ENCODE measurements around the gene PACSIN1.

The PACSIN1 gene

DNA sequence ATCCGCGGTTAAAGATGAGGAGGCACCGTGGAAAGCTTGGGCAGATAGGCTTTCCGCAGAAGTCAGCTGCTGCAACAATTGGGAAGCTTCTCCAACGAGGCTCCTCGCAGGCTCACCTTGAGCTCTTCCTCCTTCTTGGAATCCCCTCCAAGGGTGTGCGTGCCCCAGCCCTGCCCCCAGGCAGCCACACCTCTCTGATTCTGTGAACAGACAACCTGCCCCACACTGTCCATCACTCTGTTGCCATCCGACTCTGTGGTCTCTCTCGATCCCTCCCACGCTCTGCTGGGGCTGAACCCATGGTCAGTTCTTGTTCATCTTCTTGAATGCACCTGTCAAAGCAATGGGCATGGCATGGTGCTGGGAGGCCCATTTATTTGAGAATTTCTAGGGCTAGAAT lies 31.5 kb downstream of the PACSIN1 start:
- TF ChIP-seq PPARA (CRISPR knock-in tag; IDR thresholded peaks at IDR 0.05; ENCODE audit: borderline replicate concordance), result no peak
- TF ChIP-seq, protein P1, sequence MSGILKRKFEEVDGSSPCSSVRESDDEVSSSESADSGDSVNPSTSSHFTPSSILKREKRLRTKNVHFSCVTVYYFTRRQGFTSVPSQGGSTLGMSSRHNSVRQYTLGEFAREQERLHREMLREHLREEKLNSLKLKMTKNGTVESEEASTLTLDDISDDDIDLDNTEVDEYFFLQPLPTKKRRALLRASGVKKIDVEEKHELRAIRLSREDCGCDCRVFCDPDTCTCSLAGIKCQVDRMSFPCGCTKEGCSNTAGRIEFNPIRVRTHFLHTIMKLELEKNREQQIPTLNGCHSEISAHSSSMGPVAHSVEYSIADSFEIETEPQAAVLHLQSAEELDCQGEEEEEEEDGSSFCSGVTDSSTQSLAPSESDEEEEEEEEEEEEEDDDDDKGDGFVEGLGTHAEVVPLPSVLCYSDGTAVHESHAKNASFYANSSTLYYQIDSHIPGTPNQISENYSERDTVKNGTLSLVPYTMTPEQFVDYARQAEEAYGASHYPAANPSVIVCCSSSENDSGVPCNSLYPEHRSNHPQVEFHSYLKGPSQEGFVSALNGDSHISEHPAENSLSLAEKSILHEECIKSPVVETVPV (CRISPR knock-in tag; IDR thresholded peaks at IDR 0.05), result no peak
- no peak for TF ChIP-seq ZNF70 (CRISPR knock-in tag; IDR thresholded peaks at IDR 0.05)
- no peak for TF ChIP-seq ESRRG (CRISPR knock-in tag; IDR thresholded peaks at IDR 0.05)
- ATAC-seq, result no peak

GRCh38 chr6:34506718-34507117 lies 40.8 kb downstream of the PACSIN1 start:
- no peak for ATAC-seq
- TF ChIP-seq, protein P1 (CRISPR knock-in tag; IDR thresholded peaks at IDR 0.05), result no peak
- TF ChIP-seq BACH2 (CRISPR knock-in tag; IDR thresholded peaks at IDR 0.05; ENCODE audit: borderline replicate concordance) (no peak), ZNF565 (CRISPR knock-in tag; conservative IDR thresholded peaks at IDR 0.05; ENCODE audit: low read depth) (no peak), GLIS3 (CRISPR knock-in tag; IDR thresholded peaks at IDR 0.05) (no peak), ZC3H10 (CRISPR knock-in tag; IDR thresholded peaks at IDR 0.05) (no peak), TCF4 (CRISPR knock-in tag; IDR thresholded peaks at IDR 0.05; ENCODE audit: borderline replicate concordance) (no peak)
- TF ChIP-seq, protein P2, sequence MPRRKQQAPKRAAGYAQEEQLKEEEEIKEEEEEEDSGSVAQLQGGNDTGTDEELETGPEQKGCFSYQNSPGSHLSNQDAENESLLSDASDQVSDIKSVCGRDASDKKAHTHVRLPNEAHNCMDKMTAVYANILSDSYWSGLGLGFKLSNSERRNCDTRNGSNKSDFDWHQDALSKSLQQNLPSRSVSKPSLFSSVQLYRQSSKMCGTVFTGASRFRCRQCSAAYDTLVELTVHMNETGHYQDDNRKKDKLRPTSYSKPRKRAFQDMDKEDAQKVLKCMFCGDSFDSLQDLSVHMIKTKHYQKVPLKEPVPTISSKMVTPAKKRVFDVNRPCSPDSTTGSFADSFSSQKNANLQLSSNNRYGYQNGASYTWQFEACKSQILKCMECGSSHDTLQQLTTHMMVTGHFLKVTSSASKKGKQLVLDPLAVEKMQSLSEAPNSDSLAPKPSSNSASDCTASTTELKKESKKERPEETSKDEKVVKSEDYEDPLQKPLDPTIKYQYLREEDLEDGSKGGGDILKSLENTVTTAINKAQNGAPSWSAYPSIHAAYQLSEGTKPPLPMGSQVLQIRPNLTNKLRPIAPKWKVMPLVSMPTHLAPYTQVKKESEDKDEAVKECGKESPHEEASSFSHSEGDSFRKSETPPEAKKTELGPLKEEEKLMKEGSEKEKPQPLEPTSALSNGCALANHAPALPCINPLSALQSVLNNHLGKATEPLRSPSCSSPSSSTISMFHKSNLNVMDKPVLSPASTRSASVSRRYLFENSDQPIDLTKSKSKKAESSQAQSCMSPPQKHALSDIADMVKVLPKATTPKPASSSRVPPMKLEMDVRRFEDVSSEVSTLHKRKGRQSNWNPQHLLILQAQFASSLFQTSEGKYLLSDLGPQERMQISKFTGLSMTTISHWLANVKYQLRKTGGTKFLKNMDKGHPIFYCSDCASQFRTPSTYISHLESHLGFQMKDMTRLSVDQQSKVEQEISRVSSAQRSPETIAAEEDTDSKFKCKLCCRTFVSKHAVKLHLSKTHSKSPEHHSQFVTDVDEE (CRISPR knock-in tag; IDR thresholded peaks at IDR 0.05), result no peak

- TF ChIP-seq PPARA (CRISPR knock-in tag; IDR thresholded peaks at IDR 0.05; ENCODE audit: borderline replicate concordance) (no peak), SNAI2 (CRISPR knock-in tag; IDR thresholded peaks at IDR 0.05) (no peak), GLIS3 (CRISPR knock-in tag; IDR thresholded peaks at IDR 0.05) (no peak), ZNF70 (CRISPR knock-in tag; IDR thresholded peaks at IDR 0.05) (no peak), ARNTL (CRISPR knock-in tag; IDR thresholded peaks at IDR 0.05; ENCODE audit: borderline replicate concordance, low read depth) (no peak), ZNF8 (CRISPR knock-in tag; IDR thresholded peaks at IDR 0.05) (no peak), TCF4 (CRISPR knock-in tag; IDR thresholded peaks at IDR 0.05; ENCODE audit: borderline replicate concordance) (no peak), BACH2 (CRISPR knock-in tag; IDR thresholded peaks at IDR 0.05; ENCODE audit: borderline replicate concordance) (no peak), ZNF565 (CRISPR knock-in tag; conservative IDR thresholded peaks at IDR 0.05; ENCODE audit: low read depth) (no peak), OSR1 (CRISPR knock-in tag; IDR thresholded peaks at IDR 0.05) (no peak), POU6F1 (CRISPR knock-in tag; IDR thresholded peaks at IDR 0.05; ENCODE audit: borderline replicate concordance, low read depth) (no peak)
- no peak for ATAC-seq
Observed at GRCh38 chr6:34508425-34508824, 42.5 kb downstream of the PACSIN1 start.

DNA sequence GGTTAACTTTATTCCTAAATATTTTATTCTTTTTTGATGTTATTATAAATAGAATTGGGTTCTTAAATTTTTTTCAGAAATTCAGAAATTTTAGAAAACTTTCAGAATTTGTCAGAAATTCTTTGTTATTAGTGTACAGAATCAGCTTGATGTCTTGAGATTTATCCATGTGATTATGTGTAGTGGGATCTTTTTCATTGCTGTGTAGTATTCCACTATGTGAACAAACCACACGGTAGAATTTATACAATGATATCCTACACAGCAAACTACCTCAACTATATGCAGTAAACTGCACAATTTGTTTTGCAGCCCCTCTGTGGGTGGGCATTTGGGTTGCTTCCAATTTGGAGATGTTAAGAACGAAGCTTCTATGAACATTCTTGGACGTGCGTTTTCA lies 43.9 kb downstream of the PACSIN1 start:
- ATAC-seq, result no peak
- TF ChIP-seq ESRRG (CRISPR knock-in tag; IDR thresholded peaks at IDR 0.05), result no peak
- no peak for TF ChIP-seq PATZ1 (CRISPR knock-in tag; IDR thresholded peaks at IDR 0.05; ENCODE audit: borderline replicate concordance)
- TF ChIP-seq OSR1 (CRISPR knock-in tag; IDR thresholded peaks at IDR 0.05), result no peak
- TF ChIP-seq PPARA (CRISPR knock-in tag; IDR thresholded peaks at IDR 0.05; ENCODE audit: borderline replicate concordance), result no peak
- no peak for TF ChIP-seq ZNF70 (CRISPR knock-in tag; IDR thresholded peaks at IDR 0.05)
- TF ChIP-seq ZFP3 (CRISPR knock-in tag; IDR thresholded peaks at IDR 0.05), result no peak
- no peak for TF ChIP-seq ZNF8 (CRISPR knock-in tag; IDR thresholded peaks at IDR 0.05)
- TF ChIP-seq, protein P2 (CRISPR knock-in tag; IDR thresholded peaks at IDR 0.05), result no peak
- no peak for TF ChIP-seq ZNF565 (CRISPR knock-in tag; conservative IDR thresholded peaks at IDR 0.05; ENCODE audit: low read depth)
- no peak for TF ChIP-seq ZFP30 (CRISPR knock-in tag; IDR thresholded peaks at IDR 0.05)
- no peak for TF ChIP-seq TCF4 (CRISPR knock-in tag; IDR thresholded peaks at IDR 0.05; ENCODE audit: borderline replicate concordance)
- no peak for TF ChIP-seq CREB5 (CRISPR knock-in tag; IDR thresholded peaks at IDR 0.05; ENCODE audit: low read depth)
- no peak for TF ChIP-seq RARB (CRISPR knock-in tag; IDR thresholded peaks at IDR 0.05)
- TF ChIP-seq CSDC2 (CRISPR knock-in tag; IDR thresholded peaks at IDR 0.05), result no peak
- TF ChIP-seq BACH2 (CRISPR knock-in tag; IDR thresholded peaks at IDR 0.05; ENCODE audit: borderline replicate concordance), result no peak
- no peak for TF ChIP-seq ISL1 (CRISPR knock-in tag; IDR thresholded peaks at IDR 0.05)

Data from SK-N-SH treated with all-trans-retinoic acid at 6 μM for 48 hours (cell line).